Measurements from ENCODE around the gene LECT2. TPM values are rescaled to one million over a fixed set of nuclear protein-coding genes. Genes with fewer than 3 reads are reported as not detected.

LECT2 gene
- total RNA-seq, 2 experiments from 2014 or later, result not detected

DNA sequence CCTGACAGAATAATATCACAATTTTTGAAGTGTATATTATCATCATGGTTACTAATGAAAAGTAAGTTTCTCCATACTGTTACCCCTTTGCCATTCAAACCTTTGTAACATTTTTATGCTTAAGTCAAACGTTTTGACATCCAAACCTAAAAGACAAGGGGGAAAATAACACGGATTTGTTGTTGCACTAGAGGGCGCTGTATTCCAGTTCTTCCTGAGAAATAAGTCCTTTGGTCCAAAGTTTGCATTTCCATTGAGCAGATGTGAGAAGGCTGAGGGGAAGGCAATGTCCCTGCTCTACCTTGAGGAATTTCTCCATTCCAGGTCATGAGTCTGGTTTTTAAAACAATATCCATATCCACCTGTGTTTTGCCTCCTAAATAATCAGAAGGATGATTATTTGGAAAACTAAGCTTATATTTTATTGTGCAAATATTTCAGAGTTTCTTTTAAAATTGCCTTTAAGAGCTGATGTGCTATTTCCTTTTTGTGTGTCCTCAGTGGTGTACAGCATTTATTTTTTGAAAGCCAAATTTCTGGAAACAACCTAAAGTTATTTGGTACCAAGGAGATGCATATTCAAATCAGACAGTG lies 9.7 kb downstream of the LECT2 start:
- Histone ChIP-seq H3K4me3 (ENCODE audit: low read depth, low read length, poor library complexity, severe bottlenecking) (no peak overlapping the region), H3K9me2 (ENCODE audit: insufficient read depth, low read length) (no peaks in the 10 kb centered on the region), H3K79me2 (ENCODE audit: insufficient read depth, low read depth, low read length) (no peaks in the 10 kb centered on the region), H2AFZ (ENCODE audit: low read length) (no peak overlapping the region), H3K27ac (ENCODE audit: low read depth, low read length, poor library complexity, severe bottlenecking) (no peak overlapping the region), H3K9me3 (ENCODE audit: low read length) (no peaks in the 10 kb centered on the region), H4K20me1 (ENCODE audit: insufficient read depth, low read length) (no peaks in the 10 kb centered on the region), H3K4me1 (ENCODE audit: insufficient read depth, low read length, poor library complexity, severe bottlenecking) (no peaks in the 10 kb centered on the region), H3K4me2 (ENCODE audit: low read length) (no peak overlapping the region), H3K36me3 (ENCODE audit: insufficient read depth, low read length) (no peaks in the 10 kb centered on the region)
- DNase-seq (ENCODE audit: low spot score), result peak; percentile 84
- intact Hi-C loops (cut with micrococcal nuclease; ENCODE audit: unreplicated experiment), result loop anchor here (1.0 to 2.0 kb wide), 5 partner anchors 58 to 268 kb away; no protein-coding TSS in a partner anchor
- CTCF ChIA-PET (ENCODE audit: unreplicated experiment), result no interaction called here
- POLR2A ChIA-PET, result interaction anchor here (0.9 kb wide), 1 partner anchor 232 kb away, joined by 3 read pairs; no protein-coding TSS in a partner anchor
- TF ChIP-seq CTCF (conservative IDR thresholded peaks at IDR 0.05; ENCODE audit: low read length), result peak; percentile 95
- TF ChIP-seq EZH2phosphoT487 (IDR thresholded peaks at IDR 0.05; ENCODE audit: borderline replicate concordance, low read depth, low read length), result no peak
- no TSS peak for BruUV-seq (replicated peaks)

DNA sequence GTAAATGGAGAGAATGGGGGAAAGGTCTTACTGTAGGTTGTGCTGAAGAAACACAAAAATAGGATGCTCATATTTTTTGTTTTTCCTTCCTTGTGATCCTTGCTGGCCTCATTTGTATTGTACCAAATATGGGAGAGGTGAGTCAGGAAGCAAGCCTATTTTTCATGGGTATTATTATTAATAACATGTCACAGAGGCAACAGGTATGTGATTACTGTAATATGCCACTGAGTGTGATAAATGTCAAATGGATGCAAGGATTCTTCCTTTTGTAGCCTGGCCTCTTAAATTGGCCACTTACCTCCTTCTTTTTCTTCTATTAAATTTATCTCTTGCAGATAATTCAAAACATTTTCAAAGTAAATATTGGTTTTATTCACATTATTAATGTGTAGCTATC lies 10.2 kb downstream of the LECT2 start:
- Histone ChIP-seq H4K20me1 (ENCODE audit: insufficient read depth, low read length) (no peaks in the 10 kb centered on the region), H3K4me2 (ENCODE audit: low read length) (no peak overlapping the region), H3K79me2 (ENCODE audit: insufficient read depth, low read depth, low read length) (no peaks in the 10 kb centered on the region), H3K9me2 (ENCODE audit: insufficient read depth, low read length) (no peaks in the 10 kb centered on the region), H2AFZ (ENCODE audit: low read length) (no peak overlapping the region), H3K27ac (ENCODE audit: low read depth, low read length, poor library complexity, severe bottlenecking) (no peak overlapping the region), H3K36me3 (ENCODE audit: insufficient read depth, low read length) (no peaks in the 10 kb centered on the region), H3K9me3 (ENCODE audit: low read length) (no peaks in the 10 kb centered on the region), H3K4me3 (ENCODE audit: low read depth, low read length, poor library complexity, severe bottlenecking) (no peak overlapping the region), H3K4me1 (ENCODE audit: insufficient read depth, low read length, poor library complexity, severe bottlenecking) (no peaks in the 10 kb centered on the region)
- DNase-seq (ENCODE audit: low spot score), result no peak
- BruUV-seq (replicated peaks), result no TSS peak
- intact Hi-C loops (cut with micrococcal nuclease; ENCODE audit: unreplicated experiment), result loop anchor here (2.0 kb wide), 3 partner anchors 58 to 268 kb away; no protein-coding TSS in a partner anchor
- POLR2A ChIA-PET, result interaction anchor here (0.9 kb wide), 1 partner anchor 233 kb away, joined by 3 read pairs; no protein-coding TSS in a partner anchor
- CTCF ChIA-PET (ENCODE audit: unreplicated experiment), result no interaction called here
- TF ChIP-seq EZH2phosphoT487 (IDR thresholded peaks at IDR 0.05; ENCODE audit: borderline replicate concordance, low read depth, low read length) (no peak), CTCF (conservative IDR thresholded peaks at IDR 0.05; ENCODE audit: low read length) (no peak)

DNA sequence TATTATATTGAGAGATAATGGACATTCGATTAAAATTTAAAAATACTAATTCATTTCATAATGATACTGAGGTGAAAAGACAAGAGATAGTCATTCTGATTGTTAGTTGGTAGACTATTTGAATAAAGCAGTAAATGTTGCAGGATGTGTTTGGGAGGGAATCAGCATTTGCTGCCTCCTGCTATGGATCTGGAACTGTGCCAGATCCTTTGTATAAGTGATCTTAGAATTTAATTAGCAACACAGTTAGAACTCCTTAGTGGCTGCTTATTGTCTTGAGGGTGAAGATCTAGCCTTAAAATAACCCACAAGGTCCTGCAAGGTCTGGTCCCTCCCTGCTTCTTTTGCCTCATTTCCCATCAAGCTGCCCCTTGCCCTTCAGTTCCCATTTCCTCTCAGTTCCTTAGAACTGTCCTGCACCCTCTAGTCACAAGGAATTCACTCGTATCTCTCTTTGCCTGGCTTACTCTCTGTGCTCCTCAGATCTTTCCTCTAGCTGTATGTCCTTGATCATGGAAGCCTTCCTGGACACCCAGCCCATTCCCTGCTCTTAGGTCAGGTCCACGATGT lies 12.5 kb downstream of the LECT2 start:
- POLR2A ChIA-PET, result interaction anchor here (1.5 kb wide), 1 partner anchor 334 kb away, joined by 4 read pairs; no protein-coding TSS in a partner anchor
- DNase-seq (ENCODE audit: low spot score), result no peak
- no peak for TF ChIP-seq CTCF (conservative IDR thresholded peaks at IDR 0.05; ENCODE audit: low read length)
- TF ChIP-seq EZH2phosphoT487 (IDR thresholded peaks at IDR 0.05; ENCODE audit: borderline replicate concordance, low read depth, low read length), result no peak
- Histone ChIP-seq H3K27ac (ENCODE audit: low read depth, low read length, poor library complexity, severe bottlenecking) (no peak overlapping the region), H3K36me3 (ENCODE audit: insufficient read depth, low read length) (no peaks in the 10 kb centered on the region), H3K9me2 (ENCODE audit: insufficient read depth, low read length) (no peaks in the 10 kb centered on the region), H4K20me1 (ENCODE audit: insufficient read depth, low read length) (no peaks in the 10 kb centered on the region), H3K4me1 (ENCODE audit: insufficient read depth, low read length, poor library complexity, severe bottlenecking) (no peaks in the 10 kb centered on the region), H3K79me2 (ENCODE audit: insufficient read depth, low read depth, low read length) (no peaks in the 10 kb centered on the region), H2AFZ (ENCODE audit: low read length) (no peak overlapping the region), H3K4me2 (ENCODE audit: low read length) (no peak overlapping the region), H3K4me3 (ENCODE audit: low read depth, low read length, poor library complexity, severe bottlenecking) (no peak overlapping the region), H3K9me3 (ENCODE audit: low read length) (no peaks in the 10 kb centered on the region)
- BruUV-seq (replicated peaks), result no TSS peak
- intact Hi-C loops (cut with micrococcal nuclease; ENCODE audit: unreplicated experiment), result no loop called here
- CTCF ChIA-PET (ENCODE audit: unreplicated experiment), result no interaction called here
